IMR-90 (cell line): ENCODE data around the gene IGHMBP2. TPM values are rescaled to one million over a fixed set of nuclear protein-coding genes. Genes with fewer than 3 reads are reported as not detected.

Experiments
- ATAC-seq: fragments of 200-7000 bp; cut with Tn5 transposase; 2 replicates; pipeline ENCODE4 v1.9.1; 2020; ENCODE audit warnings: low read depth, mild to moderate bottlenecking, moderate library complexity
- BruUV-seq: library from RNA; stranded (reverse); fragments of 400-500 nt; replicated peaks from 2 replicates; lab custom pipeline; 2021; lab: Mats Ljungman, UMichigan
- CTCF ChIA-PET: fragments of 300-600 bp; formaldehyde crosslinking; extraction: SDS; loops from one replicate; lab custom pipeline; 2021; ENCODE audit warnings: antibody characterized with exemption; lab: Yijun Ruan, JAX
- POLR2A ChIA-PET: fragments of 300-600 bp; sonication (Branson Sonifier 250); formaldehyde crosslinking; loops from one replicate; lab custom pipeline; 2022; ENCODE audit warnings: antibody characterized with exemption; ENCODE audit not compliant: unreplicated experiment; lab: Charles Lee
- DNase-seq: peaks from one replicate; pipeline ENCODE4 v3.0.0; 2013
- H2AFZ ChIP-seq: replicated peaks from 2 replicates; pipeline ENCODE3; 2013; ENCODE audit warnings: low read length, mild to moderate bottlenecking; ENCODE audit not compliant: poor library complexity
- H2AK5ac ChIP-seq: 2 replicates; pipeline ENCODE4 v1.6.1; 2013; ENCODE audit warnings: low read depth, low read length, inconsistent platforms
- H2AK9ac ChIP-seq: replicated peaks from 2 replicates; pipeline ENCODE3; 2013; ENCODE audit warnings: mild to moderate bottlenecking, low read depth, low read length, moderate library complexity; ENCODE audit not compliant: poor library complexity
- H2BK120ac ChIP-seq: 2 replicates; pipeline ENCODE4 v1.6.1; 2013; ENCODE audit warnings: low read depth, low read length, inconsistent platforms
- H2BK15ac ChIP-seq: 3 replicates; pipeline ENCODE4 v1.6.1; 2013; ENCODE audit warnings: low read depth, low read length, inconsistent platforms
- H2BK20ac ChIP-seq: 2 replicates; pipeline ENCODE4 v1.6.1; 2013; ENCODE audit warnings: low read depth, mild to moderate bottlenecking, inconsistent platforms, low read length, moderate library complexity
- H2BK5ac ChIP-seq: 2 replicates; pipeline ENCODE4 v1.6.1; 2013; ENCODE audit warnings: mild to moderate bottlenecking, low read depth, low read length, inconsistent platforms; ENCODE audit not compliant: poor library complexity, severe bottlenecking
- H3K14ac ChIP-seq: replicated peaks from 2 replicates; pipeline ENCODE4 v1.6.1; 2013; ENCODE audit warnings: low read depth, low read length, inconsistent platforms
- H3K18ac ChIP-seq: 2 replicates; pipeline ENCODE4 v1.6.1; 2013; ENCODE audit warnings: low read depth, low read length, control low read depth
- H3K23ac ChIP-seq: 2 replicates; pipeline ENCODE4 v1.6.1; 2013; ENCODE audit warnings: low read depth, low read length, inconsistent platforms
- H3K27ac ChIP-seq: 2 replicates; pipeline ENCODE4 v1.5.1; 2013; ENCODE audit warnings: mild to moderate bottlenecking, control low read depth, low read length; ENCODE audit not compliant: insufficient read depth
- H3K27me3 ChIP-seq: 2 replicates; pipeline ENCODE4 v1.6.1; 2013; ENCODE audit warnings: low read length; ENCODE audit not compliant: control insufficient read depth, insufficient read depth
- H3K36me3 ChIP-seq: 2 replicates; pipeline ENCODE4 v1.6.1; 2013; ENCODE audit warnings: low read length, mixed read lengths; ENCODE audit not compliant: control insufficient read depth, insufficient read depth
- H3K4ac ChIP-seq: 2 replicates; pipeline ENCODE4 v1.6.1; 2013; ENCODE audit warnings: low read depth, low read length, inconsistent platforms
- H3K4me1 ChIP-seq: 2 replicates; pipeline ENCODE4 v1.6.1; 2013; ENCODE audit warnings: low read length, mixed read lengths; ENCODE audit not compliant: control insufficient read depth, insufficient read depth
- H3K4me2 ChIP-seq: 2 replicates; pipeline ENCODE4 v1.6.1; 2013; ENCODE audit warnings: low read depth, mild to moderate bottlenecking, control low read depth, low read length, moderate library complexity
- H3K4me3 ChIP-seq: 2 replicates; pipeline ENCODE4 v1.5.1; 2013; ENCODE audit warnings: low read depth, mild to moderate bottlenecking, control low read depth, low read length, moderate library complexity; ENCODE audit not compliant: insufficient read depth
- H3K56ac ChIP-seq: 2 replicates; pipeline ENCODE4 v1.6.1; 2013; ENCODE audit warnings: low read length, inconsistent platforms; ENCODE audit not compliant: insufficient read depth; ENCODE audit errors: extremely low read depth
- H3K79me1 ChIP-seq, 2 experiments: 2 replicates each; pipeline ENCODE4 v1.6.1; 2013; ENCODE audit warnings: low read length in 2 of 2, inconsistent platforms in 1 of 2, low read depth in 1 of 2
- H3K9ac ChIP-seq: 2 replicates; pipeline ENCODE4 v1.6.1; 2013; ENCODE audit warnings: low read depth, low read length, control low read depth
- H3K9me1 ChIP-seq: 2 replicates; pipeline ENCODE4 v1.6.1; 2013; ENCODE audit warnings: low read length, inconsistent platforms; ENCODE audit not compliant: insufficient read depth
- H3K9me3 ChIP-seq: 2 replicates; pipeline ENCODE4 v1.6.1; 2013; ENCODE audit warnings: low read length; ENCODE audit not compliant: control insufficient read depth, insufficient read depth
- H4K20me1 ChIP-seq: 2 replicates; pipeline ENCODE4 v1.6.1; 2013; ENCODE audit warnings: low read length, inconsistent platforms; ENCODE audit not compliant: insufficient read depth
- H4K5ac ChIP-seq: 2 replicates; pipeline ENCODE4 v1.6.1; 2013; ENCODE audit warnings: mild to moderate bottlenecking, low read depth, low read length, control low read depth
- H4K8ac ChIP-seq, 2 experiments: 2 replicates each; pipeline ENCODE4 v1.6.1; 2013; ENCODE audit warnings: low read depth in 2 of 2, low read length in 2 of 2, control low read depth in 1 of 2, inconsistent platforms in 1 of 2
- H4K91ac ChIP-seq: 2 replicates; pipeline ENCODE4 v1.6.1; 2013; ENCODE audit warnings: low read depth, low read length, inconsistent platforms; ENCODE audit not compliant: insufficient read depth
- SMC3 ChIP-seq: fragments of 150-350 bp; IDR thresholded peaks from 2 replicates; pipeline ENCODE4 v1.6.1; 2016; ENCODE audit warnings: low read depth, mild to moderate bottlenecking, antibody characterized with exemption, low read length, moderate library complexity
- WGBS, 2 experiments: methylation state at CpG; one replicate each; pipeline versions ENCODE4 v1.1.5 to v1.1.7; 2013; ENCODE audit warnings: missing lambda C conversion rate in 2 of 2; ENCODE audit not compliant: insufficient read length in 1 of 2; ENCODE audit errors: extremely low coverage in 2 of 2; 5-methylcytosine and 5-hydroxymethylcytosine counted together
- dilution Hi-C: fragments of 300-500 bp; cut with HindIII; formaldehyde crosslinking; loops from one replicate; pipeline ENCODE4 v1.14.3; 2018; ENCODE audit warnings: low sequenced_read_pairs; ENCODE audit not compliant: unreplicated experiment
- in situ Hi-C: fragments of 300-500 bp; cut with MboI; formaldehyde crosslinking; loops from 3 replicates; pipeline ENCODE4 v1.14.3; 2019; ENCODE audit warnings: low sequenced_read_pairs, inconsistent platforms, mixed read lengths
- intact Hi-C: fragments of 100-400 bp; cut with micrococcal nuclease; formaldehyde crosslinking; loops from 2 replicates; pipeline ENCODE4 v1.10.0; 2022
- polyA plus RNA-seq, 3 experiments: library from polyadenylated mRNA; depleted of rRNA; stranded (reverse); fragments of >200 nt; gene quantifications; 2 replicates each; pipeline ENCODE4 v1.2.3, GENCODE V29; 2012; ENCODE audit warnings: low replicate concordance in 1 of 3
- total RNA-seq: library from RNA; depleted of rRNA; stranded (reverse); fragments of >200 nt; gene quantifications from 2 replicates; pipeline ENCODE4 v1.2.3, GENCODE V29; 2012

The IGHMBP2 gene
- total and polyA plus RNA-seq, 2 of the 4 experiments (the other 2 are of a cell fraction): 4.5 to 11.1 TPM

GRCh38 chr11:68912254-68912653, 8.6 kb downstream of the IGHMBP2 start:
- Histone ChIP-seq H2BK120ac (no peak overlapping the region), H3K79me1 (peaks cover 7 to 12% of the 10 kb centered on the region in 2 experiments), H3K9me3 (no peaks in the 10 kb centered on the region), H3K27ac (no peak overlapping the region), H4K91ac (no peak overlapping the region), H2BK20ac (no peak overlapping the region), H3K36me3 (peaks cover 57% of the 10 kb centered on the region), H3K9me1 (no peaks in the 10 kb centered on the region), H2AK9ac (no peak overlapping the region), H3K4me2 (no peak overlapping the region), H2AK5ac (no peak overlapping the region), H4K8ac (no peak overlapping the region), H3K14ac (no peak overlapping the region), H4K5ac (no peak overlapping the region), H3K23ac (no peak overlapping the region), H4K20me1 (no peaks in the 10 kb centered on the region), H3K4me1 (0 out of 2 replicates have a peak, but pooled peaks cover 3% of the 10 kb centered on the region), H3K27me3 (no peaks in the 10 kb centered on the region), H2BK5ac (no peak overlapping the region), H3K18ac (no peak overlapping the region), H3K4me3 (no peak overlapping the region), H3K56ac (no peak overlapping the region), H3K9ac (no peak overlapping the region), H2BK15ac (no peak overlapping the region), H3K4ac (no peak overlapping the region), H2AFZ (no peak overlapping the region)
- TF ChIP-seq SMC3: no peak
- intact Hi-C loops (no loop called here), dilution Hi-C loops (no loop called here), in situ Hi-C loops (no loop called here)
- WGBS, 2 experiments: no CpG with 5 or more reads among the region's 5 CpGs
- no TSS peak for BruUV-seq
- DNase-seq (peak; percentile 34), ATAC-seq (peak; percentile 42; the same call in 1 of the 2 replicates)
- CTCF ChIA-PET: no interaction called here
- POLR2A ChIA-PET: no interaction called here
